ENCODE measurements around the gene GPR142. TPM values are rescaled to one million over a fixed set of nuclear protein-coding genes. Genes with fewer than 3 reads are reported as not detected.

GPR142 gene
- total RNA-seq, 1 donor, result not detected

DNA sequence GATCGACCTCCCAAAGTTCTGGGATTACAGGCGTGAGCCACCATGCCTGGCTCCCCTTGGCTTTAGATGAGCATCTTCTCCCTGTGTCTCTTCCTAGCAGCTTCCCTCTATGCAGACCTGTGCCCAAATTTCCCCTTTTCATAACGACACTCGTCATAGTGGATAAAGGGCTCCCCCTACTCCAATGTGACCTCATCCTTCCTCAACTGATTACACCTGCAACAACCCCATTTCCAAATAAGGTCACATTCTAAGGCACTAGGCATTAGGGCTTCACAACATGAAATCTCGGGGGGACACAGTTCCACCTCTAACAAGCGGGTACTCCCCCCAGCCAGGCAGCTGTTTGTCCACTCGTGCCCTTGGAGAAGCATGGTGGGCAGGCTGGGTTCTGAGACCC, 31.0 kb upstream of the GPR142 start:
- DNase-seq (ENCODE audit: low read depth), result no peak
- H3K4me3 ChIP-seq (ENCODE audit: low read depth, low read length), result no peak overlapping the region

DNA sequence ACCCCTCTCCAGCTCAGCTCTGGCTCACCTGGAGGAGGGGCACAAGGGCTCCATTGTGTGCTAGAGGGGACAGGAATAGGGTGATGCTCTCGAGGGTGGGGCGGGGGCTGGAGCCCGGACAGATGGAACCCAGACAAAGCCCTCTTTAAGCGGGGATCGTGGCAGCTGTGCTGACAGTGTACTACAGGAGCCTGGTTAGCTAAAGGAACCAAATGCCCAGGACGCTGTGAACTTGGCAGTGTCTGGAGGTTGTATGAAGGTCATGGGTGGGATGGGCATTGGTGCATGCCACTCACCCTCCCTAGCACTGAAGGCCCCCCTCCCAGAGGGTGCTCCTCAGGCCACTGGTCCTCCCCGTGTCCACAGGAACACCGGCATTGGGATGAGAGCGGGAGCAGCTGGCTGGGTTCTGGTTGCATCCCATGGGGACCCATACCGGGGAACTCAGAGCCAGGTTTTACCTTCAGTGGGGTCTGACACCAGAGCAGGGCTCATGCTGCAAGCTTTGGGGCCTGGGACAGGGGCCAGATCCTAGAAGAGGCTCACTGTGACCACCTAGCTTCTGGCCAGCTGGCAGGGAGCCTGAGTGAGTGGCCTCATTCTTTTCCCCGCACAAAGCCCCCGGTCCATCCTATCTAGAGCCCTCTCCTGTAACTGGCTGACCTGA, 29.3 kb upstream of the GPR142 start:
- no peak overlapping the region for H3K4me3 ChIP-seq (ENCODE audit: low read depth, low read length)
- no peak for DNase-seq (ENCODE audit: low read depth)
- TF ChIP-seq, protein P1, sequence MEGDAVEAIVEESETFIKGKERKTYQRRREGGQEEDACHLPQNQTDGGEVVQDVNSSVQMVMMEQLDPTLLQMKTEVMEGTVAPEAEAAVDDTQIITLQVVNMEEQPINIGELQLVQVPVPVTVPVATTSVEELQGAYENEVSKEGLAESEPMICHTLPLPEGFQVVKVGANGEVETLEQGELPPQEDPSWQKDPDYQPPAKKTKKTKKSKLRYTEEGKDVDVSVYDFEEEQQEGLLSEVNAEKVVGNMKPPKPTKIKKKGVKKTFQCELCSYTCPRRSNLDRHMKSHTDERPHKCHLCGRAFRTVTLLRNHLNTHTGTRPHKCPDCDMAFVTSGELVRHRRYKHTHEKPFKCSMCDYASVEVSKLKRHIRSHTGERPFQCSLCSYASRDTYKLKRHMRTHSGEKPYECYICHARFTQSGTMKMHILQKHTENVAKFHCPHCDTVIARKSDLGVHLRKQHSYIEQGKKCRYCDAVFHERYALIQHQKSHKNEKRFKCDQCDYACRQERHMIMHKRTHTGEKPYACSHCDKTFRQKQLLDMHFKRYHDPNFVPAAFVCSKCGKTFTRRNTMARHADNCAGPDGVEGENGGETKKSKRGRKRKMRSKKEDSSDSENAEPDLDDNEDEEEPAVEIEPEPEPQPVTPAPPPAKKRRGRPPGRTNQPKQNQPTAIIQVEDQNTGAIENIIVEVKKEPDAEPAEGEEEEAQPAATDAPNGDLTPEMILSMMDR (IDR thresholded peaks at IDR 0.05; ENCODE audit: insufficient read depth, low read length), result no peak

More for the DNA sequence above, 31.0 kb upstream of the GPR142 start:
- TF ChIP-seq, protein P1 (IDR thresholded peaks at IDR 0.05; ENCODE audit: insufficient read depth, low read length), result no peak

DNA sequence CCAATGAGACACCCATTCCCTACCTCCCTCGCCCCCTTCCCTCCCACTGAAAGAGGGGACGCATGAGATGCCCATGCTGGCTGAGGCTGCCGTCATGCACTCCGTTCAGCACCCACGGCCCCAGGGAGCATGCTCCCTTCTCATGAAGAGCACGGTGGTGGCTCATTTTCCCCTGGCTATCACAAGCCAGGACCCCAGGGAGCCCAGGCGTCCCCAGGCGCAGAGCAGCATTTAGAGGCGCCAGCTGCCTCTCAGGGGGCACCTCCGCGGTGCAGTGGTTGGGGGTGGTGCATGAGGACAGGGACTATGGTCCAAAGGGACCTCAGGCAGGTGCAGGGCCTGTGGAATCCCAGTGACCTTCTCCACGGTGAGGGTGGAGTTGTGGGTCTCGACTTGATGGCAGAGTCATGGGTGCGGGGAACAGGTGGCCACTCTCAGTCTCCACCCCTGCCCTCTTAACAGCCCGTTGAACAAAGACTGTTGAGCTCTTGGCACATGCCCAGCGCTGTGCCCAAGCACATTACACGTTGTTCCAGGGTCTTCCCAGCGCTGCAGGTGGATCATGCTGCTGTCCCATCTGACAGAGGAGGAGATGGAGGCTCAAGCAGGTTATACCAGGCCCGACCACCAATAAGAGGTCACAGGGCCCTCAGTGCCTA, 27.6 kb upstream of the GPR142 start:
- no peak for DNase-seq (ENCODE audit: low read depth)
- TF ChIP-seq, protein P1 (IDR thresholded peaks at IDR 0.05; ENCODE audit: insufficient read depth, low read length), result no peak
- no peak overlapping the region for H3K4me3 ChIP-seq (ENCODE audit: low read depth, low read length)

DNA sequence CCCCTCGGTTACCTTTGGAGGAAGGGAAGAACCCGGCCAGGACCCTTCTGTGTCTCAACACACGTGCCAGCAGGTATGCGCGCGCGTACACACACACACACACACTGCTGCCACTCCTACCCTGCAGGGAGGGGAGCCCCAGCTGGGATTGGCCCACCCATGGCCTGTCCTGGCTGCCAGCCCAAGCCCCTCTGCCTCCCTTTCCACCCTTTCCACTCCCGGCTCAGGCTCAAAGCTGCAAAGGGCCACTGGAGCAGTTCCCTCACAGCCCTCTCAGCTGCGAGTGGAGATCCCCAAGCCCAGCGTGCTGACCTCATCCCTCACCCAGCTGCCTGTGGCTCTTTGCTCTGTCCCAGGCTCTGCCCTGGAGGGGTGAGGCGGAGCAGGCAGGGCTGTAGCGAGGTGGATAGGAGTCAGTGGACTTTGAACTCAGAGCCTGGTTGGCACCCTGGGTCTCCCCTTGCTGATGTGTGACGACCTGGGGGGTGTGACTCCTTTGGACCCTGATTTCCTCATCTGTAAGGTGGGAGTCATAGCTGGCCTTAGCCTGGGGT, 26.8 kb upstream of the GPR142 start:
- no peak overlapping the region for H3K4me3 ChIP-seq (ENCODE audit: low read depth, low read length)
- DNase-seq (ENCODE audit: low read depth), result no peak
- TF ChIP-seq, protein P1 (IDR thresholded peaks at IDR 0.05; ENCODE audit: insufficient read depth, low read length), result no peak

DNA sequence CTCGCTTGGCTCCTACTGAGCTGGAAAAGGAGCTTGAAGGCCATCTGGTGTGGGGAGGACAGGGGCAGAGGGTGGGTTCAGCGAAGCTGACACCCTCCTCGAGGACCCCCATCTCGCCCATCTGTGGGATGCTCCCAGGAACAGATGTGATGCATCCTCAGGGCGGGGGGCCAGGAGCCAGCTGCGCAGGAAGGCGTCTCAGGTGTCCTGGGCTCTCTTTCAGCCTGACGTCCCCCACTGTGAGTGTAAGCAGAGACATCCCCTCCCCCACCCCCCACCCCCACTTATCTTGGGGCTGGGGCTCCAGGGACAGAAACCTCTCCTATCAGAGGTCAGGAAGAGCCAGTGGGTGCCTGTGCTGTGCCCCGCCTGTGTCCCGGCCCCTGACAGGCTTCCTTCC, 25.1 kb upstream of the GPR142 start:
- TF ChIP-seq, protein P1 (IDR thresholded peaks at IDR 0.05; ENCODE audit: insufficient read depth, low read length), result no peak
- no peak overlapping the region for H3K4me3 ChIP-seq (ENCODE audit: low read depth, low read length)
- no peak for DNase-seq (ENCODE audit: low read depth)

DNA sequence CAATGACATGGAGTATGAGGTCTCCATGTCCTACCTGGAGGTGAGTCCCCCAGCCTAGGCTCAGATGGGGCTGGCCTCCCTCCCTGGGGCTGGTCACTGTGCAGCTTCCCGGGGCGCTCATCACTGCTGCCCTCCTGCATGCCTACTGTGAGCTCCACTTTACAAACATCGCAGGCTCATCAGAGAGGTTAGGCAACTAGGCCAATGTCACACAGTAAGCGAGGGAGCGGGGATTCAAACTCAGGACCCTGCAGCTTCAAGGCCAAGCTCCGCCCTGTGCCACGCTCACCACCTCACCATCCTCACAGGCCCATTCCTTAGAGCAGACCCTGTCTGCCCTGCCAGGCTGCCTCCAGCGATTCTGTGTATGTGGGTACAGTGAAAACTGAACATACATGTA, 24.2 kb upstream of the GPR142 start:
- DNase-seq (ENCODE audit: low read depth), result no peak
- no peak overlapping the region for H3K4me3 ChIP-seq (ENCODE audit: low read depth, low read length)
- TF ChIP-seq, protein P1 (IDR thresholded peaks at IDR 0.05; ENCODE audit: insufficient read depth, low read length), result no peak

All from fibroblast of the aortic adventitia (primary cell).